ENCODE results near the gene ADGRD1. TPM values are rescaled to one million over a fixed set of nuclear protein-coding genes. Genes with fewer than 3 reads are reported as not detected.
"Not testable (repeated sequence)": the region's sequence is repeated elsewhere in the genome, so short reads cannot be mapped to it uniquely, and the experiment has no call there.

The ADGRD1 gene
- total RNA-seq, 2 experiments from 2014 or later, result 0.27 to 0.65 TPM

DNA sequence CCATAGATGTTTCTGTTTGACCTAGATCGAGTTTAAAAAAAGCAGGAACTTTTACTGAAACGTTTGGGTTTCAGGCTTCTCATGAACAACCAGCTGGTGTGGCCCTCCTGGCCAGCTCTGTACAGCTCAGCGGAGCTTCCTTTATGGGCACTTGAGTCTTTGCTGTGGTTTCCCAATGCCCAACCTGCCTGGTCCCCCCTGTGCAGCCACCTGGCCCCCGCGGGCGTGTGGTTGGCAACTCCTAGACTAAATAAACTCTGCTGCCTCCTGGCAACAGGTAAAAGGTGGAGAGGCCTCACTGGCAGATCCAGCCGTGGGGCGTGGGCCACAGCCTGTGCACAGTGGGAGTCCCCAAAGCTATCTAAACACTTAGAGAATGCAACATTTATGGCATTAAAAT, 38.7 kb downstream of the ADGRD1 start:
- no peak overlapping the region for H3K27ac Mint-ChIP-seq
- ChIA-PET CTCF (no interaction called here), POLR2A (no interaction called here)
- ATAC-seq, result no peak
- peaks cover 12% of the 10 kb centered on the region for H3K27me3 Mint-ChIP-seq
- H3K4me3 Mint-ChIP-seq, result no peak overlapping the region
- no peak for DNase-seq
- H3K9me3 Mint-ChIP-seq, result no peaks in the 10 kb centered on the region
- intact Hi-C loops (cut with micrococcal nuclease), result no loop called here
- H3K36me3 Mint-ChIP-seq (ENCODE audit: low read depth), result no peaks in the 10 kb centered on the region
- TF ChIP-seq CTCF (IDR thresholded peaks at IDR 0.05), result no peak
- H3K4me1 Mint-ChIP-seq (ENCODE audit: low read depth), result no peaks in the 10 kb centered on the region

DNA sequence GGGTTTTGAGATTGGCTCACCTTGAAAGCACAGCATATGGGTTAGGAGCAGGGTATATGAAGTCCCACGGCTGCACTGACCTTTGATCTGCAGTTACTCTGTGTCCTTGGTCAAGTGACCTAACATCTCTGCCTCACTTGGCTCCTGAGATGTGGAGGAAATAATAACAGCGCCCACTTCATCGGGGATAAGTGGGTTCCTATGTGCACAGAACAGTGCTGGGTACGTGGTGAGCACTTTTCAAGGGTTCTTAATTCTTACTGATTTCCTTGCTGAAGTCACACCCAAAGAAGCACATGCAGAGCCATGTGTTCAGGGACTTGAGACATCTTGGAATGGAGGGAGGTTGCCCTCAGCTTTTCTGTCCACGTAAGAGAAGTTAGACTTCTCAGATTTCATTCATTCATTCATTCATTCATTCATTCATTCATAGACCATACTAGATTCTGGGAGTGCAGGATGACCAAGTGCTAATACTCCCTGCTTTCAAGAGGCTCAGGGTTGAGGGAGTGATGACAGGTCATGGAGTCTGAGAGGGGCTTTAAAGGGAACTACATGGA, 39.4 kb downstream of the ADGRD1 start:
- ATAC-seq, result no peak
- ChIA-PET POLR2A (no interaction called here), CTCF (no interaction called here)
- no peaks in the 10 kb centered on the region for H3K9me3 Mint-ChIP-seq
- H3K4me3 Mint-ChIP-seq, result no peak overlapping the region
- DNase-seq, result no peak
- TF ChIP-seq CTCF (IDR thresholded peaks at IDR 0.05), result no peak
- intact Hi-C loops (cut with micrococcal nuclease), result no loop called here
- H3K27ac Mint-ChIP-seq, result no peak overlapping the region
- no peaks in the 10 kb centered on the region for H3K4me1 Mint-ChIP-seq (ENCODE audit: low read depth)
- peaks cover 11% of the 10 kb centered on the region for H3K27me3 Mint-ChIP-seq
- H3K36me3 Mint-ChIP-seq (ENCODE audit: low read depth), result no peaks in the 10 kb centered on the region

DNA sequence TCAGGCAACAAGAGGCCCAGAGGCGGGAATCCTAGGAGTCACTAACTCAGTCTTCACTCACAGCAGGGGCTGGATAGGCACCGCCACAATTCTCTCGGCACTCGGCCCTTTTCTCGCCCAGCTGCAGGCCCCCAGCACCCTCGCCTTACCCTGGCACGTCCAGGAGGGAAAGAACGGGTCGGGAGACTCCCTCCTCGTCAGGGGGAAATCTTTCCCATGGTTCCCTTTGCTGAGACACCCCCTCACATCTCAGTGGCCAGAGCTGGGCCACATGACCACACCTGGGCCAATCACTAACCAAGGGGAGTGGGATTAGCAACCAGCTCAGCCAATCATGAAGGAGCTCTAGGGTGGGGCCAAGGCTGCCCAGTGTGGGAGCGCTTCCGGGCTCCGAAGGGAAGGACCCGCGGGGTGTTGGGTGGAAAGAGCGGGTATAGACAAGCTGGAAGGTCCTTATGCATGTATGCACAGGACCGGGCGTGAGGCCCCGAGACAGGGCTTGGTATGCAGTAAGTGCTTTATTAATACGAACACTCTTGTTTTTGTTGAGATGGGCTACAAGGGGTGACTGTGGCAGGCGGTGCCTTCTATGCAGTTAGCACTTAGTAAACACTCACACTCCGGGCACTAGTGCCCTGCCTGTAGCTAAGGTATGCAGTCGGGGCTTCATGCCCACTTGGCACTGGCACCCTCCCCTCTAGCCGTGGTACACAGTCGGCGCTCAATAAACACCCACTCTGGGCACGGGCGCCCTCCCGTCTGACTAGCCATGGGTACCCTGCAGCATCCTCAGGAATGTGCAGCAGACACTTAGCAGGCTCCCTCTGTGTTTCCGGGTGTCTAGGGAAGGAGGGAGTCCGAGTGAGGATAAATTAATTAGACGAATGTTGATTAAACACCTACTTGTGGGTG, 40.3 kb downstream of the ADGRD1 start:
- no peak for TF ChIP-seq CTCF (IDR thresholded peaks at IDR 0.05)
- Mint-ChIP-seq H3K4me3 (no peak overlapping the region), H3K36me3 (ENCODE audit: low read depth) (no peaks in the 10 kb centered on the region), H3K27ac (no peak overlapping the region), H3K4me1 (ENCODE audit: low read depth) (no peaks in the 10 kb centered on the region), H3K9me3 (no peaks in the 10 kb centered on the region), H3K27me3 (peaks cover 11% of the 10 kb centered on the region)
- POLR2A ChIA-PET, result no interaction called here
- no peak for ATAC-seq
- CTCF ChIA-PET, result no interaction called here
- DNase-seq, result no peak
- intact Hi-C loops (cut with micrococcal nuclease), result no loop called here

- no peak for TF ChIP-seq CTCF (IDR thresholded peaks at IDR 0.05)
Measured at GRCh38 chr12:130994821-130995375, 41.2 kb downstream of the ADGRD1 start.

DNA sequence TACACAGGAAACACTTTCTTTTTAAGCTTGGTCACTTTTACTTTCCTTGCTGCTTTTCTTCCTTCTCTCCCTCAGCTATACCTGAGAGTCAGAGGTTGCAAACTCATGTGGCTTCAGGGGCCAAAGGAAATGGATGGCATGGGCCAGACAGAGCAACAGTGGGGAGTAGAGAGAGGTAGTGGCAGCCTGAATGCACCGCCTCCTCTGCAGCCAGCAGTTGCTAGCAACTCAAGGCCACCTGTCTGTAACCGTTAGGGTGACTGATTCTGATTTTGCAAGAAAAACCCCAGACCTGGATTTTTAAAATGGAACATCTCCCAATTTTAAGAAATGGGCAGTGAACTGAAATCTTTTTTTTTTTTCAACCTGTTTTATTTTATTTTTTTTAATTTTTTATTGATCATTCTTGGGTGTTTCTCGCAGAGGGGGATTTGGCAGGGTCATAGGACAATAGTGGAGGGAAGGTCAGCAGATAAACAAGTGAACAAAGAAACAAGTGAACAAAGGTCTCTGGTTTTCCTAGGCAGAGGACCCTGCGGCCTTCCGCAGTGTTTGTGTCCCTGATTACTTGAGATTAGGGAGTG, 41.8 kb downstream of the ADGRD1 start:
- ATAC-seq; POLR2A ChIA-PET; H3K36me3 Mint-ChIP-seq (ENCODE audit: low read depth); CTCF ChIA-PET; H3K9me3 Mint-ChIP-seq; H3K4me1 Mint-ChIP-seq (ENCODE audit: low read depth); intact Hi-C loops (cut with micrococcal nuclease); DNase-seq; H3K27me3 Mint-ChIP-seq; H3K27ac Mint-ChIP-seq; H3K4me3 Mint-ChIP-seq: not testable (repeated sequence)

More at GRCh38 chr12:130994821-130995375, 41.2 kb downstream of the ADGRD1 start:
- DNase-seq, result no peak
- Mint-ChIP-seq H3K4me3 (no peak overlapping the region), H3K27me3 (peaks cover 11% of the 10 kb centered on the region), H3K27ac (no peak overlapping the region), H3K9me3 (no peaks in the 10 kb centered on the region), H3K4me1 (ENCODE audit: low read depth) (no peaks in the 10 kb centered on the region), H3K36me3 (ENCODE audit: low read depth) (no peaks in the 10 kb centered on the region)
- ATAC-seq, result no peak
- CTCF ChIA-PET, result no interaction called here
- intact Hi-C loops (cut with micrococcal nuclease), result no loop called here
- POLR2A ChIA-PET, result no interaction called here
